Erythroblast (primary cell): ENCODE data around the gene SSTR3.

Experiments used
- GATA1 ChIP-seq: IDR thresholded peaks from 2 replicates; pipeline ENCODE4 v1.6.1; 2011; ENCODE audit warnings: low read depth, mild to moderate bottlenecking, control low read depth, low read length, moderate library complexity
- POLR2A ChIP-seq: IDR thresholded peaks from 2 replicates; pipeline ENCODE4 v1.6.1; 2011; ENCODE audit warnings: mild to moderate bottlenecking, low read length

- TF ChIP-seq POLR2A, result no peak
- no peak for TF ChIP-seq GATA1
These were observed 25.9 kb downstream of the SSTR3 start for GRCh38 chr22:37186228-37186996.
